ENCODE results near the gene CEACAM19.
"Not testable (repeated sequence)": the region's sequence is repeated elsewhere in the genome, so short reads cannot be mapped to it uniquely, and the experiment has no call there.

DNA sequence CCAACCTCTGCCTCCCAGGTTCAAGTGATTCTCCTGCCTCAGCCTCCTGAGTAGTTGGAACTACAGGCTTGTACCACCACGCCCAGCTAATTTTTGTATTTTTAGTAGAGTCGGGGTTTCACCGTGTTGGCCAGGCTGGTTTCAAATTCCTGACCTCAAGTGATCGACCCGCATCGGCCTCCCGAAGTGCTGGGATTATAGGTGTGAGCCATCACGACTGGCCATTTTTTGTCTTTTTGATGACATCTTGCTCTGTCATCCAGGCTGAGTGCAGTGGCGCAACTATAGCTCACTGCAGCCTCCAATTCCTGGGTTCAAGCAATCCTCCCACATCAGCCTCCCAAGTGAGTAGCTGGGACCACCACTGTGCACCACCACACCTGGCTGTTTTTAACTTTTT lies 49.1 kb downstream of the CEACAM19 start:
- TF ChIP-seq POLR2A (IDR thresholded peaks at IDR 0.05; ENCODE audit: extremely low read depth, insufficient read length); CTCF (IDR thresholded peaks at IDR 0.05; ENCODE audit: low read depth, low read length); MAX (IDR thresholded peaks at IDR 0.05; ENCODE audit: low read depth, low read length); MYC (IDR thresholded peaks at IDR 0.05; ENCODE audit: low read depth, low read length): not testable (repeated sequence)
